Stomach (tissue), 9 donors: Measurements from ENCODE around the gene CDH23. TPM values are rescaled to one million over a fixed set of nuclear protein-coding genes. Genes with fewer than 3 reads are reported as not detected.

Experiments used
- DNase-seq, 2 donors: peaks; one replicate each; pipeline versions ENCODE4 v3.0.0 to v3.0.0-alpha.2; 2013 to 2019
- H3K27ac ChIP-seq, 5 donors: fragments of 200-600 bp in 4 of 5; sonication (generic) in 4 of 5; one replicate each; pipeline ENCODE4 v1.5.1; 2013 to 2019; ENCODE audit warnings: mild to moderate bottlenecking in 1 of 5, moderate library complexity in 1 of 5
- H3K27me3 ChIP-seq, 3 donors: fragments of 200-600 bp; sonication (generic); one replicate each; pipeline ENCODE4 v1.5.1; 2017 to 2019; ENCODE audit warnings: mixed run types in 1 of 3
- H3K36me3 ChIP-seq, 4 donors: fragments of 200-600 bp; sonication (generic); 1 replicate in 3 of 4; 2 replicates in 1 of 4; pipeline ENCODE4 v1.5.1; 2016 to 2019
- H3K4me1 ChIP-seq, 4 donors: fragments of 200-600 bp; sonication (generic); one replicate each; pipeline ENCODE4 v1.5.1; 2016 to 2019
- H3K4me3 ChIP-seq, 4 donors: fragments of 200-600 bp; sonication (generic) in 3 of 4; one replicate each; pipeline ENCODE4 v1.5.1; 2016 to 2019; ENCODE audit warnings: mild to moderate bottlenecking in 1 of 4
- H3K9me3 ChIP-seq, 4 donors: fragments of 200-600 bp; sonication (generic); one replicate each; pipeline ENCODE4 v1.5.1; 2016 to 2019
- CTCF ChIP-seq, 7 experiments: fragments of 450-650 bp in 4 of 7; fragments of 200-600 bp in 3 of 7; sonication (generic) in 3 of 7; IDR thresholded peaks; one replicate each; pipeline ENCODE4 v1.5.1; 2016 to 2019; ENCODE audit warnings: antibody characterized with exemption in 7 of 7, control low read depth in 2 of 7, mild to moderate bottlenecking in 1 of 7
- EP300 ChIP-seq: sonication (generic); formaldehyde crosslinking; IDR thresholded peaks from one replicate; pipeline ENCODE4 v1.6.1; 2017; ENCODE audit warnings: antibody characterized with exemption
- POLR2A ChIP-seq, 4 donors: fragments of 450-650 bp; IDR thresholded peaks; one replicate each; pipeline ENCODE4 v1.6.1; 2016; ENCODE audit warnings: antibody characterized with exemption in 4 of 4, control low read depth in 2 of 4, mild to moderate bottlenecking in 1 of 4, moderate library complexity in 1 of 4
- POLR2AphosphoS5 ChIP-seq, 3 donors: sonication (generic); formaldehyde crosslinking; IDR thresholded peaks; one replicate each; pipeline ENCODE4 v1.6.1; 2016; ENCODE audit warnings: antibody characterized with exemption in 3 of 3
- WGBS, 5 donors: extraction: QIAGEN DNeasy Blood & Tissue Kit in 3 of 5; methylation state at CpG; one replicate each; pipeline versions ENCODE4 v1.1.5 to v1.1.7; 2013 to 2018; 5-methylcytosine and 5-hydroxymethylcytosine counted together
- intact Hi-C: fragments of 100-400 bp; cut with DNase I; formaldehyde crosslinking; loops from one replicate; pipeline ENCODE4 v1.15.1; 2023; ENCODE audit warnings: low total_unique reads
- polyA plus RNA-seq, 3 donors: library from polyadenylated mRNA; stranded (reverse); fragments of 200-250 nt; gene quantifications; one replicate each; pipeline ENCODE4 v1.2.3, GENCODE V29; 2013
- total RNA-seq, 5 donors: library from RNA; depleted of rRNA; stranded (reverse); fragments of >200 nt; gene quantifications; one replicate each; pipeline versions ENCODE4 v1.1.0 to v1.2.3, GENCODE V29; 2014 to 2016
- donor health status: healthy with polysubstance abuse.
- donor health status: Bipolar disorder and iron deficiency.
- donor health status: healthy.

Gene CDH23
- total and polyA plus RNA-seq, 8 donors = 0.31 to 8.2 (median 2.2) TPM

GRCh38 chr10:71753960-71754505 lies 357.3 kb downstream of the CDH23 start:
- H3K4me1 ChIP-seq = peaks cover 20 to 93% (median 50%) of the 10 kb centered on the region in 4 donors
- 58 to 68% (median 64%) methylated on average over 8 of the region's 8 CpGs for WGBS, 5 donors
- no peak for DNase-seq
- TF ChIP-seq POLR2AphosphoS5 (IDR thresholded peaks at IDR 0.05) = no peak
- no peak for TF ChIP-seq EP300
- no peak for TF ChIP-seq CTCF (IDR thresholded peaks at IDR 0.05)
- TF ChIP-seq POLR2A (IDR thresholded peaks at IDR 0.05) = no peak
- no peaks in the 10 kb centered on the region for H3K27me3 ChIP-seq
- intact Hi-C loops = no loop called here
- no peaks in the 10 kb centered on the region for H3K9me3 ChIP-seq
- peaks cover 30 to 78% (median 73%) of the 10 kb centered on the region in 4 donors for H3K36me3 ChIP-seq
- H3K4me3 ChIP-seq = no peak overlapping the region
- H3K27ac ChIP-seq = peak overlapping the region in 4 of 5 donors; percentile 50 to 85 (median 68)

- no peak overlapping the region for H3K4me3 ChIP-seq
- H3K9me3 ChIP-seq = no peaks in the 10 kb centered on the region
- intact Hi-C loops = no loop called here
- peaks cover 30 to 84% (median 78%) of the 10 kb centered on the region in 4 donors for H3K36me3 ChIP-seq
- peak overlapping the region in 4 of 5 donors; percentile 50 to 85 (median 78) for H3K27ac ChIP-seq
- no peaks in the 10 kb centered on the region for H3K27me3 ChIP-seq
- no peak for DNase-seq
- H3K4me1 ChIP-seq = peaks cover 15 to 93% (median 44%) of the 10 kb centered on the region in 4 donors
- TF ChIP-seq CTCF (IDR thresholded peaks at IDR 0.05) (no peak), EP300 (no peak), POLR2A (IDR thresholded peaks at IDR 0.05) (no peak), POLR2AphosphoS5 (IDR thresholded peaks at IDR 0.05) (no peak)
- WGBS, 5 donors = 86 to 96% (median 88%) methylated on average over 3 of the region's 3 CpGs
Observed at GRCh38 chr10:71754562-71754961, 357.8 kb downstream of the CDH23 start.

- WGBS, 5 donors = 89 to 95% (median 90%) methylated on average over 16 of the region's 16 CpGs
- no peak for DNase-seq
- Histone ChIP-seq H3K9me3 (no peaks in the 10 kb centered on the region), H3K4me1 (peaks cover 7 to 87% (median 40%) of the 10 kb centered on the region in 4 donors), H3K27me3 (no peaks in the 10 kb centered on the region), H3K4me3 (no peak overlapping the region), H3K36me3 (peaks cover 27 to 77% (median 71%) of the 10 kb centered on the region in 4 donors), H3K27ac (peak overlapping the region in 4 of 5 donors; percentile 62 to 85 (median 78))
- intact Hi-C loops = no loop called here
- TF ChIP-seq POLR2A (IDR thresholded peaks at IDR 0.05) = no peak
- TF ChIP-seq EP300 = no peak
- no peak for TF ChIP-seq CTCF (IDR thresholded peaks at IDR 0.05)
- TF ChIP-seq POLR2AphosphoS5 (IDR thresholded peaks at IDR 0.05) = no peak
Observed at GRCh38 chr10:71755179-71755879, 358.6 kb downstream of the CDH23 start.

- peak in 1 of 3 donors; percentile 9 for TF ChIP-seq POLR2AphosphoS5 (IDR thresholded peaks at IDR 0.05)
- no peak for TF ChIP-seq POLR2A (IDR thresholded peaks at IDR 0.05)
- H3K4me1 ChIP-seq = peaks cover 7 to 89% (median 47%) of the 10 kb centered on the region in 4 donors
- intact Hi-C loops = no loop called here
- no peaks in the 10 kb centered on the region for H3K27me3 ChIP-seq
- H3K27ac ChIP-seq = peak overlapping the region; percentile 35 to 85 (median 75)
- H3K36me3 ChIP-seq = peaks cover 21 to 77% (median 71%) of the 10 kb centered on the region in 4 donors
- WGBS, 5 donors = 69 to 82% (median 71%) methylated on average over 12 of the region's 12 CpGs
- H3K9me3 ChIP-seq = no peaks in the 10 kb centered on the region
- H3K4me3 ChIP-seq = no peak overlapping the region
- DNase-seq = peak in 1 of 2 donors; percentile 56
Observed at GRCh38 chr10:71756311-71757191, 359.8 kb downstream of the CDH23 start.
